NK-92 (cell line): ENCODE measurements around the gene DLGAP1.

ENCODE experiments used
- DNase-seq: peaks from one replicate; lab custom pipeline; 2025; ENCODE audit not compliant: unreplicated experiment; lab: John Stamatoyannopoulos, UW

DLGAP1 gene

GRCh38 chr18:3910512-3910911, 544.6 kb downstream of the DLGAP1 start:
- no peak for DNase-seq

- DNase-seq, result no peak
Observed at GRCh38 chr18:3907955-3908354, 547.2 kb downstream of the DLGAP1 start.

- DNase-seq, result no peak
Observed at GRCh38 chr18:3906116-3906750, 548.9 kb downstream of the DLGAP1 start.

GRCh38 chr18:3903337-3903736, 551.8 kb downstream of the DLGAP1 start:
- DNase-seq, result no peak

GRCh38 chr18:3902676-3903075, 552.4 kb downstream of the DLGAP1 start:
- DNase-seq, result no peak

GRCh38 chr18:3901811-3902210, 553.3 kb downstream of the DLGAP1 start:
- no peak for DNase-seq

GRCh38 chr18:3901042-3901441, 554.1 kb downstream of the DLGAP1 start:
- DNase-seq, result no peak

GRCh38 chr18:3900327-3900726, 554.8 kb downstream of the DLGAP1 start:
- no peak for DNase-seq

- no peak for DNase-seq
Observed at GRCh38 chr18:3898861-3899613, 556.1 kb downstream of the DLGAP1 start.

GRCh38 chr18:3892152-3892551, 563.0 kb downstream of the DLGAP1 start:
- DNase-seq, result no peak

GRCh38 chr18:3891245-3891644, 563.9 kb downstream of the DLGAP1 start:
- no peak for DNase-seq

GRCh38 chr18:3889803-3890202, 565.3 kb downstream of the DLGAP1 start:
- no peak for DNase-seq

GRCh38 chr18:3889121-3889520, 566.0 kb downstream of the DLGAP1 start:
- DNase-seq, result no peak

GRCh38 chr18:3886575-3887322, 568.4 kb downstream of the DLGAP1 start:
- no peak for DNase-seq

GRCh38 chr18:3885209-3885792, 569.8 kb downstream of the DLGAP1 start:
- DNase-seq, result no peak

- no peak for DNase-seq
Observed at GRCh38 chr18:3879836-3880120, 575.3 kb downstream of the DLGAP1 start.

- DNase-seq, result no peak
Observed at GRCh38 chr18:3879114-3879835, 575.8 kb downstream of the DLGAP1 start.

- DNase-seq, result no peak
Observed at GRCh38 chr18:3878401-3878800, 576.7 kb downstream of the DLGAP1 start.

GRCh38 chr18:3877678-3878077, 577.4 kb downstream of the DLGAP1 start:
- no peak for DNase-seq

GRCh38 chr18:3875961-3876360, 579.1 kb downstream of the DLGAP1 start:
- DNase-seq, result no peak

- no peak for DNase-seq
Observed at GRCh38 chr18:3875376-3875775, 579.7 kb downstream of the DLGAP1 start.
